ENCODE measurements around the gene NEK11.

DNA sequence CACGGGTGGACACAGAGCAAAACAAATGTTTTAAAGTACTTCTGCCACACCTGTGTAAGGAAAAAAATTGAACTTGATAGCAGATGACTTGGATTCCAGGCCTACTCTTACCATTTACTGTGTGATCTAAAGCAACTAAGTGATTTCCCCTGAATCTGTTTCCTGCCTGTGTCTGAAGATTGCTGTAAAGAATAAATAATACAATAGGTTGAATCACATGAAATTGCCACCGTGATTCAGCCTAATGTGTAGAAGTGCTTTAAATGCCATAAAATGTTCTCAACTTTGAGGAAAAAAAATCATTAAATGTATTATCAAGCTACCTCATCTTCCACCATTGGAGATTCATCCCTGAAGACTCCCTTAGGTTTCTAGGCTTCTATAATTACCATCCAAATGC is 327.3 kb downstream of the NEK11 start:
- TF ChIP-seq POLR2A (IDR thresholded peaks at IDR 0.05; ENCODE audit: low read depth, low read length) (no peak), TAF1 (IDR thresholded peaks at IDR 0.05; ENCODE audit: borderline replicate concordance, low read depth, low read length) (no peak), POLR2AphosphoS5 (IDR thresholded peaks at IDR 0.05; ENCODE audit: low read depth, low read length) (no peak)
